Measurements from ENCODE around the gene TSG101.

The TSG101 gene

DNA sequence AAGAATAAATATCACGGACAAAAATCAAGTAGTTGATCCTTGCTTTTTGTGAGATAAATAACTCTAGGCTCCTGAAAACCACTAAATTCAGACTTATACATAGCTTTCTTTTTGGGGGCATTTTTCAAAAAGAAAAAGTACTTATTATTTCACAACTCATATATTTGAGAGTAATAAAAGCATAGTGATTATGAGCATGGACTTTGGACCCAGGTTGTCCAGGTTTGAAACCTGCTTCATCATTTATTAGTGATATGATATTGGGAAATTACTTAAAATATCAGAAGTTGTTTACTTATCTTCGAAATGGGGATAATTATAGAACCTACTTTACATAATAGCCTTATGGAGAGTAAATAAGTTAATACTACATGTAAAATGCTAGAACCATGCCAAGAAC is 88.1 kb downstream of the TSG101 start:
- TF ChIP-seq POLR2AphosphoS5 (IDR thresholded peaks at IDR 0.05; ENCODE audit: low read depth, low read length) (no peak), SIN3A (IDR thresholded peaks at IDR 0.05; ENCODE audit: borderline replicate concordance, insufficient read depth, low read length) (no peak), FOXP2 (optimal IDR thresholded peaks at IDR 0.05; ENCODE audit: borderline replicate concordance, extremely low read depth, extremely low read length, insufficient read depth) (no peak), TAF1 (IDR thresholded peaks at IDR 0.05; ENCODE audit: borderline replicate concordance, insufficient read depth, low read length) (no peak)
- TF ChIP-seq, protein P1, sequence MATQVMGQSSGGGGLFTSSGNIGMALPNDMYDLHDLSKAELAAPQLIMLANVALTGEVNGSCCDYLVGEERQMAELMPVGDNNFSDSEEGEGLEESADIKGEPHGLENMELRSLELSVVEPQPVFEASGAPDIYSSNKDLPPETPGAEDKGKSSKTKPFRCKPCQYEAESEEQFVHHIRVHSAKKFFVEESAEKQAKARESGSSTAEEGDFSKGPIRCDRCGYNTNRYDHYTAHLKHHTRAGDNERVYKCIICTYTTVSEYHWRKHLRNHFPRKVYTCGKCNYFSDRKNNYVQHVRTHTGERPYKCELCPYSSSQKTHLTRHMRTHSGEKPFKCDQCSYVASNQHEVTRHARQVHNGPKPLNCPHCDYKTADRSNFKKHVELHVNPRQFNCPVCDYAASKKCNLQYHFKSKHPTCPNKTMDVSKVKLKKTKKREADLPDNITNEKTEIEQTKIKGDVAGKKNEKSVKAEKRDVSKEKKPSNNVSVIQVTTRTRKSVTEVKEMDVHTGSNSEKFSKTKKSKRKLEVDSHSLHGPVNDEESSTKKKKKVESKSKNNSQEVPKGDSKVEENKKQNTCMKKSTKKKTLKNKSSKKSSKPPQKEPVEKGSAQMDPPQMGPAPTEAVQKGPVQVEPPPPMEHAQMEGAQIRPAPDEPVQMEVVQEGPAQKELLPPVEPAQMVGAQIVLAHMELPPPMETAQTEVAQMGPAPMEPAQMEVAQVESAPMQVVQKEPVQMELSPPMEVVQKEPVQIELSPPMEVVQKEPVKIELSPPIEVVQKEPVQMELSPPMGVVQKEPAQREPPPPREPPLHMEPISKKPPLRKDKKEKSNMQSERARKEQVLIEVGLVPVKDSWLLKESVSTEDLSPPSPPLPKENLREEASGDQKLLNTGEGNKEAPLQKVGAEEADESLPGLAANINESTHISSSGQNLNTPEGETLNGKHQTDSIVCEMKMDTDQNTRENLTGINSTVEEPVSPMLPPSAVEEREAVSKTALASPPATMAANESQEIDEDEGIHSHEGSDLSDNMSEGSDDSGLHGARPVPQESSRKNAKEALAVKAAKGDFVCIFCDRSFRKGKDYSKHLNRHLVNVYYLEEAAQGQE (IDR thresholded peaks at IDR 0.05; ENCODE audit: insufficient read depth in 1 of 2, low read depth in 2 of 2, low read length in 2 of 2) = no peak
